CD8-positive, alpha-beta memory T cell (primary cell): ENCODE results near the gene SNRPA. TPM values are rescaled to one million over a fixed set of nuclear protein-coding genes. Genes with fewer than 3 reads are reported as not detected.

Experiments
- CTCF ChIA-PET: fragments of 350-600 bp; sonication (Branson Sonifier 250); formaldehyde crosslinking; loops from one replicate; lab custom pipeline; 2021; ENCODE audit warnings: antibody characterized with exemption; lab: Charles Lee
- POLR2A ChIA-PET: fragments of 350-600 bp; sonication (Branson Sonifier 250); formaldehyde crosslinking; loops from one replicate; lab custom pipeline; 2021; ENCODE audit warnings: antibody characterized with exemption; lab: Charles Lee
- DNase-seq, 5 donors: peaks; one replicate each; pipeline versions ENCODE4 v3.0.0 to v3.0.0-alpha.2; 2020 to 2022; ENCODE audit warnings: mixed read lengths in 1 of 5
- H3K27ac ChIP-seq: one replicate; pipeline ENCODE4 v1.7.0; 2013; ENCODE audit warnings: low read depth, mild to moderate bottlenecking, low read length, moderate library complexity
- H3K27me3 ChIP-seq: 2 replicates; pipeline ENCODE4 v1.7.0; 2013; ENCODE audit warnings: low read length, mild to moderate bottlenecking; ENCODE audit not compliant: insufficient read depth, poor library complexity, severe bottlenecking
- H3K36me3 ChIP-seq: 2 replicates; pipeline ENCODE4 v1.7.0; 2013; ENCODE audit warnings: mild to moderate bottlenecking, low read length, moderate library complexity; ENCODE audit not compliant: insufficient read depth
- H3K4me1 ChIP-seq: 2 replicates; pipeline ENCODE4 v1.7.0; 2013; ENCODE audit warnings: mild to moderate bottlenecking, low read length, moderate library complexity; ENCODE audit not compliant: insufficient read depth
- H3K4me3 ChIP-seq: 2 replicates; pipeline ENCODE4 v1.7.0; 2013; ENCODE audit warnings: mild to moderate bottlenecking, low read length
- H3K9me3 ChIP-seq: 2 replicates; pipeline ENCODE4 v1.7.0; 2013; ENCODE audit warnings: mild to moderate bottlenecking, low read length
- H3K27ac Mint-ChIP-seq, 8 donors: one replicate each; pipeline ENCODE4 v1.8.0; 2020 to 2021; ENCODE audit warnings: mixed read lengths in 8 of 8, mild to moderate bottlenecking in 6 of 8, inconsistent platforms in 3 of 8, moderate library complexity in 3 of 8
- H3K27me3 Mint-ChIP-seq, 2 donors: one replicate each; pipeline ENCODE4 v1.8.0; 2020 to 2021; ENCODE audit warnings: mixed read lengths in 2 of 2, mild to moderate bottlenecking in 1 of 2, moderate library complexity in 1 of 2
- H3K36me3 Mint-ChIP-seq, 3 donors: one replicate each; pipeline ENCODE4 v1.8.0; 2020 to 2021; ENCODE audit warnings: mixed read lengths in 3 of 3, inconsistent platforms in 1 of 3, mild to moderate bottlenecking in 1 of 3
- H3K4me1 Mint-ChIP-seq, 3 donors: one replicate each; pipeline ENCODE4 v1.8.0; 2020 to 2021; ENCODE audit warnings: mixed read lengths in 3 of 3, inconsistent platforms in 1 of 3, mild to moderate bottlenecking in 1 of 3
- H3K4me3 Mint-ChIP-seq, 7 donors: one replicate each; pipeline ENCODE4 v1.8.0; 2020 to 2021; ENCODE audit warnings: mixed read lengths in 7 of 7, mild to moderate bottlenecking in 6 of 7, moderate library complexity in 4 of 7, inconsistent platforms in 2 of 7
- H3K9me3 Mint-ChIP-seq, 5 donors: one replicate each; pipeline ENCODE4 v1.8.0; 2020 to 2022; ENCODE audit warnings: mixed read lengths in 5 of 5, mild to moderate bottlenecking in 3 of 5, moderate library complexity in 2 of 5, inconsistent platforms in 1 of 5
- polyA plus RNA-seq: library from polyadenylated mRNA; unstranded; fragments of 300-500 nt; fragmentation: Illumina TruSeq; gene quantifications from one replicate; pipeline ENCODE4 v1.2.3, GENCODE V29; 2021
- total RNA-seq, 2 experiments: library from RNA; stranded (reverse); gene quantifications; one replicate each; pipeline ENCODE4 v1.2.3, GENCODE V29; 2021

SNRPA gene
- total and polyA plus RNA-seq, 3 experiments from 2014 or later = 89.5 to 202 (median 202) TPM

- Histone ChIP-seq H3K9me3 (no peaks in the 10 kb centered on the region), H3K27ac (peak overlapping the region; percentile 93), H3K27me3 (no peaks in the 10 kb centered on the region), H3K36me3 (peaks cover 8% of the 10 kb centered on the region), H3K4me1 (peaks cover 33% of the 10 kb centered on the region), H3K4me3 (no peak overlapping the region)
- no peaks in the 10 kb centered on the region for H3K9me3 Mint-ChIP-seq
- peak overlapping the region; percentile 79 to 100 (median 100) for H3K27ac Mint-ChIP-seq
- H3K27me3 Mint-ChIP-seq = no peaks in the 10 kb centered on the region
- DNase-seq = no peak
- ChIA-PET CTCF (interaction anchor here (1.4 to 3.1 kb wide), 6 partner anchors 10 to 47 kb away, joined by 3 to 38 read pairs (median 9); partner anchors contain the start of genes ACTMAP, RAB4B and SNRPA), POLR2A (interaction anchor here (1.4 to 3.9 kb wide), 5 partner anchors 9 to 46 kb away, joined by 3 to 72 read pairs (median 6); partner anchors contain the start of genes ACTMAP, RAB4B and SNRPA)
- H3K4me1 Mint-ChIP-seq = peaks cover 27 to 42% (median 34%) of the 10 kb centered on the region in 3 donors
- peak overlapping the region; percentile 90 to 99 (median 97) for H3K4me3 Mint-ChIP-seq
- peaks cover 0 to 48% (median 1%) of the 10 kb centered on the region in 3 donors for H3K36me3 Mint-ChIP-seq
These were observed 46.4 kb downstream of the SNRPA start for GRCh38 chr19:40797166-40797962.

GRCh38 chr19:40797963-40798682, 47.1 kb downstream of the SNRPA start:
- Mint-ChIP-seq H3K27me3 (no peaks in the 10 kb centered on the region), H3K9me3 (no peaks in the 10 kb centered on the region), H3K27ac (peak overlapping the region; percentile 98 to 100 (median 100)), H3K4me1 (peaks cover 33 to 48% (median 39%) of the 10 kb centered on the region in 3 donors), H3K36me3 (peaks cover 0 to 48% (median 2%) of the 10 kb centered on the region in 3 donors), H3K4me3 (peak overlapping the region; percentile 90 to 99 (median 97))
- POLR2A ChIA-PET = interaction anchor here (0.8 to 3.9 kb wide), 16 partner anchors 9 to 1362 kb away, joined by 3 to 72 read pairs (median 5); partner anchors contain the start of genes ACTMAP, BLVRB, COQ8B and ITPKC
- Histone ChIP-seq H3K4me1 (peaks cover 41% of the 10 kb centered on the region), H3K27me3 (no peaks in the 10 kb centered on the region), H3K36me3 (peaks cover 8% of the 10 kb centered on the region), H3K9me3 (no peaks in the 10 kb centered on the region), H3K27ac (peak overlapping the region; percentile 93), H3K4me3 (peak overlapping the region; percentile 66)
- peak; percentile 54 to 85 (median 62) for DNase-seq
- CTCF ChIA-PET = interaction anchor here (1.0 to 3.1 kb wide), 9 partner anchors 9 to 135 kb away, joined by 3 to 38 read pairs (median 9); partner anchors contain the start of genes ACTMAP, RAB4B and SNRPA

- H3K27me3 Mint-ChIP-seq = no peaks in the 10 kb centered on the region
- CTCF ChIA-PET = interaction anchor here (1.0 to 3.1 kb wide), 9 partner anchors 9 to 136 kb away, joined by 3 to 38 read pairs (median 9); partner anchors contain the start of genes ACTMAP, RAB4B and SNRPA
These were observed 47.9 kb downstream of the SNRPA start, which contains the start of gene EGLN2 for GRCh38 chr19:40798683-40799557. Gene EGLN2 (plus strand): TSS chr19:40799191. CDS start chr19:40800573, 1,382 bp downstream.

GRCh38 chr19:40799558-40800338, 48.7 kb downstream of the SNRPA start:
- Mint-ChIP-seq H3K4me1 (peaks cover 49 to 65% (median 55%) of the 10 kb centered on the region in 3 donors), H3K27me3 (no peaks in the 10 kb centered on the region), H3K36me3 (peaks cover 0 to 55% (median 2%) of the 10 kb centered on the region in 3 donors), H3K4me3 (peak overlapping the region; percentile 91 to 98 (median 95)), H3K27ac (peak overlapping the region; percentile 85 to 100 (median 95)), H3K9me3 (no peaks in the 10 kb centered on the region)
- peak in 3 of 5 donors; percentile 20 to 59 (median 27) for DNase-seq
- Histone ChIP-seq H3K4me1 (peaks cover 57% of the 10 kb centered on the region), H3K9me3 (no peaks in the 10 kb centered on the region), H3K27ac (peak overlapping the region; percentile 81), H3K4me3 (peak overlapping the region; percentile 66), H3K36me3 (peaks cover 8% of the 10 kb centered on the region), H3K27me3 (no peaks in the 10 kb centered on the region)
- ChIA-PET CTCF (interaction anchor here (1.9 to 2.5 kb wide), 2 partner anchors 19 to 22 kb away, joined by 9 to 38 read pairs; partner anchors contain the start of gene RAB4B), POLR2A (interaction anchor here (0.6 to 3.9 kb wide), 9 partner anchors 7 to 471 kb away, joined by 3 to 72 read pairs (median 6); partner anchors contain the start of genes ACTMAP, COQ8B, ITPKC and RAB4B)

More at GRCh38 chr19:40798683-40799557, 47.9 kb downstream of the SNRPA start, which contains the start of gene EGLN2:
- Mint-ChIP-seq H3K36me3 (peaks cover 0 to 54% (median 2%) of the 10 kb centered on the region in 3 donors), H3K9me3 (no peaks in the 10 kb centered on the region), H3K4me1 (peaks cover 41 to 56% (median 47%) of the 10 kb centered on the region in 3 donors), H3K4me3 (peak within 1 kb of the TSS; percentile 94 to 99 (median 98)), H3K27ac (peak within 1 kb of the TSS; percentile 98 to 100 (median 100))
- peak; percentile 100 for DNase-seq
- Histone ChIP-seq H3K9me3 (no peaks in the 10 kb centered on the region), H3K27me3 (no peaks in the 10 kb centered on the region), H3K27ac (peak within 1 kb of the TSS; percentile 93), H3K4me1 (peaks cover 49% of the 10 kb centered on the region), H3K4me3 (peak within 1 kb of the TSS; percentile 66), H3K36me3 (peaks cover 8% of the 10 kb centered on the region)
- POLR2A ChIA-PET = interaction anchor here (0.6 to 3.9 kb wide), 17 partner anchors 8 to 1363 kb away, joined by 3 to 72 read pairs (median 5); partner anchors contain the start of genes ACTMAP, BLVRB, COQ8B and ITPKC

GRCh38 chr19:40800339-40800996, 49.5 kb downstream of the SNRPA start:
- Mint-ChIP-seq H3K9me3 (no peaks in the 10 kb centered on the region), H3K4me1 (peaks cover 56 to 72% (median 62%) of the 10 kb centered on the region in 3 donors), H3K27me3 (no peaks in the 10 kb centered on the region), H3K4me3 (peak overlapping the region; percentile 91 to 98 (median 95)), H3K27ac (peak overlapping the region; percentile 85 to 100 (median 95)), H3K36me3 (peaks cover 0 to 57% (median 3%) of the 10 kb centered on the region in 3 donors)
- ChIA-PET POLR2A (interaction anchor here (3.9 kb wide), 1 partner anchor 23 kb away, joined by 72 read pairs; the partner anchor contains the start of gene RAB4B), CTCF (no interaction called here)
- peak in 1 of 5 donors; percentile 22 for DNase-seq
- Histone ChIP-seq H3K36me3 (peaks cover 8% of the 10 kb centered on the region), H3K27ac (peak overlapping the region; percentile 81), H3K9me3 (no peaks in the 10 kb centered on the region), H3K4me1 (peaks cover 64% of the 10 kb centered on the region), H3K4me3 (peak overlapping the region; percentile 66), H3K27me3 (no peaks in the 10 kb centered on the region)

GRCh38 chr19:40800997-40801377, 50.0 kb downstream of the SNRPA start:
- Histone ChIP-seq H3K27me3 (no peaks in the 10 kb centered on the region), H3K36me3 (peaks cover 8% of the 10 kb centered on the region), H3K27ac (peak overlapping the region; percentile 77), H3K9me3 (no peaks in the 10 kb centered on the region), H3K4me3 (peak overlapping the region; percentile 66), H3K4me1 (peaks cover 69% of the 10 kb centered on the region)
- peaks cover 0 to 60% (median 3%) of the 10 kb centered on the region in 3 donors for H3K36me3 Mint-ChIP-seq
- DNase-seq = peak in 1 of 5 donors; percentile 17
- peaks cover 61 to 77% (median 67%) of the 10 kb centered on the region in 3 donors for H3K4me1 Mint-ChIP-seq
- no peaks in the 10 kb centered on the region for H3K9me3 Mint-ChIP-seq
- H3K27ac Mint-ChIP-seq = peak overlapping the region; percentile 9 to 100 (median 78)
- ChIA-PET CTCF (no interaction called here), POLR2A (interaction anchor here (0.6 to 3.9 kb wide), 3 partner anchors 23 to 82 kb away, joined by 4 to 72 read pairs (median 5); partner anchors contain the start of gene RAB4B)
- H3K4me3 Mint-ChIP-seq = peak overlapping the region; percentile 91 to 98 (median 95)
- no peaks in the 10 kb centered on the region for H3K27me3 Mint-ChIP-seq
